ENCODE measurements around the gene TAS2R40.
"Not testable (repeated sequence)": the region's sequence is repeated elsewhere in the genome, so short reads cannot be mapped to it uniquely, and the experiment has no call there.

Gene TAS2R40

DNA sequence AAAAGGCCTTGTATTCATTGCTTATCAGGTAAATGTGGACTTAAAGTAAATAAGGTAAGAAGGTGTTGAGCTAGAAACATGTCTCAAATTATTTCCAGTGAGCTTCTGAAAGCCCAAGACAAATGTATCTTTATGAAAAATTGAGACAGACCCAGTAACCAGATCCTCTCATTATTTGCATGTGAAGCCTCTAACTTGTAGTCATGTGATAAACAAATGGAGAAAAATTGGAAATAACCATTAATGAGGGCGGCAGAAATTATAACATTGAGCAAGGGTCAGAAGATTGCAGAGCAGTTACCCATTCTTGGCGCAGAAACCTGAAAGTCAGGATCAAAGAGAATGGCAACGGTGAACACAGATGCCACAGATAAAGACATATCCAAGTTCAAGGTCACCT, at the start of gene TAS2R40:
Gene TAS2R40 (plus strand): TSS at position 301 of the 400 bp plus-strand sequence. CDS start 42 bp downstream, at position 343.
- in situ Hi-C loops (cut with HindIII; ENCODE audit: low sequenced_read_pairs) = no loop called here

- in situ Hi-C loops (cut with HindIII; ENCODE audit: low sequenced_read_pairs) = no loop called here
Measured at GRCh38 chr7:143172354-143172753, 49.5 kb upstream of the TAS2R40 start.

DNA sequence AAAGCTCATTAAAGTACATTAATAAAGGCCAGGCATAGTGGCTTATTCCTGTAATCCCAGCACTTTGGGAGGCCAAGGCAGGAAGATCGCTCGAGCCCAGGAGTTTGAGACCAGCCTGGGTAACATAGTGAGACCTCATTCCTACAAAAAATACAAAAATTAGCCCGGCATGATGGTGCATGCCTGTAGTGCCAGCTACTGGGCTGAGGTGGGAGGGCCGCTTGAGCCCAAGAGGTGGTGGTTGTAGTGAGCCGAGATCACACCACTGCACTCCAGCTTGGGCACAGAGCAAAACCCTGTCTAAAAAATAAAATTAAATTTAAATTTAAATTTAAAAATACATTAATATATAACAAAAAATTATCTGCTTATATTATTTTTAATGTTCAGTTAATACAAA, 45.7 kb upstream of the TAS2R40 start:
- in situ Hi-C loops (cut with HindIII; ENCODE audit: low sequenced_read_pairs) = no loop called here

DNA sequence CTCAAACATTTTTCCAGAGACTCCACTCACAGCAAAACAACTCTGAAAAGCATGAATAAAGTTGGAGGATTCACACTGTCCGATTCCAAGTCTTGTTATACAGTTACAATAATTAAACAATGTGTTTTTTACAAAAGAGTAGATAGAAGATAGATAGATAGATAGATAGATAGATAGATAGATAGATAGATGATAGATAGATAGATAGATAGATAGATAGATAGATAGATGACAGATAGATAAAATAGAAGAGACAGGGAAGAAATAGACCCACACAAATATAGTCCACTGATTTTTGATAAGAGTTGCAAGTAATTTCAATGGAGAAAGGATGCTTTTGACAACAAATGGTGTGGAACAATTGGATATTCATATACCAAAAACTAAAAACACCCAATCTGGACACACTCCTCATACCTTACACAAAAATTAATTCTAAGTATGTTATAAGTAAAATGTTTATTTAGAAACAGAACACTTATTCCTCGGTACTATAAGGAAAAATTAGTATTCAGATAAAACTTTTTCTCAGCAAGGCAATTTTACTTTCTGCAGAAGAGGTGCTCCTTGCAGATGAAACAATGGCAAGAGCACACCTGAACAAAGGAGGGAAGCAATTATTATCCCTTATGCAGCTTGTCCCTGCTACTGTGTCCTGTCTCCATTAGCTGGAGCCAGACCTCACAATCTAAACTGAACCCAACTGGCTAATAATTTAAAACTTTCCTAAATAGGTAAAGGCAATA, 44.3 kb upstream of the TAS2R40 start:
- in situ Hi-C loops (cut with HindIII; ENCODE audit: low sequenced_read_pairs) = no loop called here

DNA sequence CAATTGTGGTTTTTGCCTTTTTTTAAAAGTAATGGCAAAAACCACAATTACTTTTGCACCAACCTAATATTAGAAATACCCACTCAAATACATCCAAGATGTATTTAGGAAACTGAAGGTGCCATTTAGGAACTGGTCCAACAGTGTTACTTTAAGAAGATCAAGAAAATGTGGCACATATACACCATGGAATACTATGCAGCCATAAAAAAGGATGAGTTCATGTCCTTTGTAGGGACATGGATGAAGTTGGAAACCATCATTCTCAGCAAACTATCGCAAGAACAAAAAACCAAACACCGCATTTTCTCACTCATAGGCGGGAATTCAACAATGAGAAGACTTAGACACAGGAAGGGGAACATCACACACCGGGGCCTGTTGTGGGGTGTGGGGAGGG, 41.1 kb upstream of the TAS2R40 start:
- in situ Hi-C loops (cut with HindIII; ENCODE audit: low sequenced_read_pairs) = not testable (repeated sequence)

GRCh38 chr7:143181349-143181748, 40.5 kb upstream of the TAS2R40 start:
- in situ Hi-C loops (cut with HindIII; ENCODE audit: low sequenced_read_pairs) = no loop called here

DNA sequence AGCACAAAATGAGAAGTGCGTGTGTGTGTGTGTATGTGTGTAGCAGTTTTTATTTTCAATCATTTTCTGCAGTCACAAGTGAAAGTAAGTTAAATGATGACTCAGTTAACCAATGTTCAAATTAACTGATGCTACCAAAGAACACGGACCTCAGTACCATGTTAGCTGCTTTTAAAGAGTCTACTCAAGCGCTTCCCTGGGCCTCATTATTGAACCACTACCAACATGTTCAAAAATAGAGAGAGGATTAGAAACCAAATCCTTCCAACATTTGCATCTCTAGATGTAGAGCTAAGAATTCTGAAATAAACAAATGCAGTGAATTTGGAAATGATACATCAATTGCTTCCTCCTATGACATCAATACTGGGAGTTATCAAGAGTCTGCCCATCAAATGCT, 38.8 kb upstream of the TAS2R40 start, which contains the start of gene TAS2R39:
Gene TAS2R39 (plus strand): TSS at position 396 of the 400 bp plus-strand sequence. CDS start 0 bp downstream, at position 396.
- in situ Hi-C loops (cut with HindIII; ENCODE audit: low sequenced_read_pairs) = no loop called here

DNA sequence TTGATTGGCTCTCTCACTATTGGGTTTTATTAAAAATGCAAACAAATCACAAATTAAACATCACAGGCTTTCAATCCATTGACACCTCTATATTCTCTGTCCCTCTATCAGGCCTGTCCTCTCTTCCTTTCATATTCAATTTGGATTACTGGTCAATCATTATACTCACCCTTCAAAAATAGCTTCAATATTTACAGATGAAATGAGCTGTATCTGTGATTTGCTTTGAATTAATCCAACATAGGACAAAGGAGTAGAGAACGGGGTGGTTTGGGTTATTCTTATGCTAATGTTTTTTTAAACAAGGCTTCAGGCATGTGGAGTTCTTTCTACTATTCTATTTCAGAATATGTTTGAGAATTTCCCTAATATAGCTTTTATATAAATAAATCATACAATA, 36.3 kb upstream of the TAS2R40 start:
- in situ Hi-C loops (cut with HindIII; ENCODE audit: low sequenced_read_pairs) = no loop called here

DNA sequence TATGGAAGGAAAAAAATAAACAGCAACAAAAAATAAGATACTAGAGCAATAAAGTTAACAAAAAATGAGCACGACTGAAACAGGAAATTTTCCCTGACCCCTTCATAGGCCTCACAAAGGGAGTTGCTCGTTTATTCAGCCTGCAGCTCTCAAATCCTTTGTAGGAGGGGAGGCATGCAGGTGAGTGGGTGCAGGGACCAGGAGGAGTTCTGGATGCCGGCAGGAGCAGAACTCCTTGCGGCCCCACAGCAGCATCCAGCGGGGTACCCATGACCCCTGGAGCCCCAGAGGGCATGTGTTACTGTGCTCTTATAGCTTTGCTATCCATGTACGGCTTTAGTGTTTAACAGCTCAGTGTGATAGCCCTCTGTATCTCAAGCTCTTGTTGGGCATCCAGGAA, 32.8 kb upstream of the TAS2R40 start:
- in situ Hi-C loops (cut with HindIII; ENCODE audit: low sequenced_read_pairs) = no loop called here

DNA sequence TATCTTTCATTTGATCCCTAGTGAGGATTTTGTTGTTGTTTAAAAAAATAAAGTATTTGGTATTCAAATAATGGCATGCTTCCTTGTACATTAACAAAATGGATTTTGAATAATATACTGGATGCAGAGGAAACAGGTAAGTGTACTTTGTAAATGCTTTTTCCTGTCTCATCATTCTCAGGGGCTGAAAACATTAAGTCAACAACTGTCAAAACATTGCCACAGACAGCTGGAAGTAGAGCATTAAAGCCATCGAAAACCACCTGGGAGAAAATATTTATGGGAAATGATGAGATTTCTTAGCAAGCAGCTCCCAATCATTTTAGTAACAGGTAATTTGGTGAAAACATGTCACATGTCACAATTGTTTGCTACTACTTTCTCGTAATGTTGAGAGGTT, 28.0 kb upstream of the TAS2R40 start:
- in situ Hi-C loops (cut with HindIII; ENCODE audit: low sequenced_read_pairs) = no loop called here

- in situ Hi-C loops (cut with HindIII; ENCODE audit: low sequenced_read_pairs) = no loop called here
Measured at GRCh38 chr7:143199040-143199439, 22.8 kb upstream of the TAS2R40 start.

- in situ Hi-C loops (cut with HindIII; ENCODE audit: low sequenced_read_pairs) = no loop called here
Measured at GRCh38 chr7:143202161-143202560, 19.7 kb upstream of the TAS2R40 start.

DNA sequence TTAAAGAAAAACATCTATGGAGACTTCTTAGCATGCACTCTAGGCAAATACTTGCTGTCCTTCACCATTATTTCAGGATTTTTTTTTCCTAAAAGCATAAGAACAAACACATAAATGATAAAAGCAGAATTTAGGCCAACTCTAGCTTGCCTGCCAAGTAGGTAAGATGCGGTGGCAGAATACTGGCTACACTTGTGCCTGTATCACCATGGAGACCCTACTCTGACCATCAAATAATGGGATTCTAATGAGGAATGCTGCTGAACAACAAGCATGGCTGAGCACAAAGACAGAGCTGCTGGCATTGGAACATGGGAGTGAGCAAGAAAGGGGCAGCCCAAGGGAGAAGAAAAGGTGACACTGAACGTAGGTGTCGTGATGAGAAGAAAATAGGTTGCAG, 18.5 kb upstream of the TAS2R40 start:
- in situ Hi-C loops (cut with HindIII; ENCODE audit: low sequenced_read_pairs) = no loop called here

- in situ Hi-C loops (cut with HindIII; ENCODE audit: low sequenced_read_pairs) = no loop called here
Measured at GRCh38 chr7:143205560-143206293, 16.1 kb upstream of the TAS2R40 start.

DNA sequence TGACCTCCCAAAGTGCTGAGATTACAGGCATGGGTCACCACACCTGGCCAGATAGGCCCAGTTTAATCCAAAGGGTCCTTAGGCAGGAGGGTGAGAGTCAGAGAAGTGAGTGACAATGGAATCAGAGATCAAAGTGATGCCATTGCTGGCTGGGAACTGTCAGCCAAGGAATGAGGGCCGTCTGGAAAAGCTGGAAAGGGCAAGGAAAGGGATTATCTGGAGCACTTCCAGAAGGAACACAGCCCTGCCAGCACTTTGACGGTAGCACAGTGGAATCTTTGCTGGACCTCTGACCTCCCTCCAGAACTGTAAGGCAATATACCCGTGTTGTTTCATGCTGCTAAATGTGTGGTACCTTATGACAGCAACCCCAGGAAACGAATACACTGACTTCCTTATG, 11.3 kb upstream of the TAS2R40 start:
- in situ Hi-C loops (cut with HindIII; ENCODE audit: low sequenced_read_pairs) = no loop called here

GRCh38 chr7:143213478-143213877, 8.4 kb upstream of the TAS2R40 start:
- in situ Hi-C loops (cut with HindIII; ENCODE audit: low sequenced_read_pairs) = not testable (repeated sequence)

DNA sequence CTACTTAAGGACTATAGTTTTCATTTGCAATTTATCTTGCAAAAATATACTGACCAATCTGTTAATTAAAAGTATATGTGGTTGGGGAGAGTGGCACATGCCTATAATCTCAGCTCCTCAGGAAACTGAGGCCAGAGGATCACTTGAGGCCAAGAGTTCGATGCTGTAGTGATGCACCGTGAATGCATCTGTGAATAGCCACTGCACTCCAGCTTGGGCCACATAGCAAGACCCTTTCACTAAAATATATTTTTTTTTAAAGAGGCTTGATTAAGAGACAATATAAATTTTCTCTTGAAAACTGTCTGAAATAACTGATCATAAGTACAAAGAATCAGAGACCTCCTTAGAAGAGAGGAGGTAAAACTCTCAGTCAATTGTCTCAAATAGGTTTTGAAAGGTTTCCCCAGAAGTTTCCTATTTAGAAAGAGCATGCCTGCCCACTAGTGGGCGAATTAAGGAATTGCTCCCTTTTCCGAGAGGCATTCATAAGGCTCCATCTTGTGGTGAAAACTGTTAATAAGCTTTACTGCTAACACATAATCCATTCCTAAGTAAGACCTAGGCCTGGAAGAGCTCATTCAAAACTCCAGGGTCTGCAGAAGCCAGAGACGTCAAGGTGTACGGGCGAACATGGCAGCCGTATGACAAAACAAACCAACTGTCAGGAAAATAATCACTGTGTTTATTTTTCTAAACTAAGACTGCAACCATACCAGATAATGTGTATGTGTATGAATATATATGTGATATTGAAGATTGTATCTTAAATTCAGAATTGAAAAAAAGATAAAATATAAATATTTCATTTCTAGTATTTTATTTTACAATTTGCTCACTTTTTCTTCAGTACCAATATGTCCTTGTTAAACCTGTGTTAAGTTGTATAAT, 6.8 kb upstream of the TAS2R40 start:
- in situ Hi-C loops (cut with HindIII; ENCODE audit: low sequenced_read_pairs) = loop anchor here (5.0 kb wide), 1 partner anchor 213 kb away; no protein-coding TSS in a partner anchor

- in situ Hi-C loops (cut with HindIII; ENCODE audit: low sequenced_read_pairs) = loop anchor here (5.0 kb wide), 1 partner anchor 214 kb away; no protein-coding TSS in a partner anchor
Measured at GRCh38 chr7:143216151-143216550, 5.7 kb upstream of the TAS2R40 start.

DNA sequence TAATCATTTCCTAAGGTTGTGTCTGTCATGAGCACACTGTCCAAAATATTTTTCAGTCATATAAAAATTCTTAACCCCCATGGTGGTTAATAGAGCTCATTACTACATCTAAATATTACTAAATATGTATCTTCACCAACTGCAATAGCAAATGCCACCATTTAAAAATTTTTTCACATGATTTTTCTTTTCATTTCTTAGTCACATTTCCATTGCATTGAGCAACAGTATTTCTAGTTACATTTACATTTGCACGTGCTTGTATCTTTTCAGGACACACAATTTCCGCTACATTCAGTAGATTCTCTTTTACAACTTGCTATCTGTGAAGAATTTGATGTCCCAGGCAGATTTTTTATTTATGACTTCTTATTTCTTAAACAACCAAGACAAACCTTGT, 5.2 kb upstream of the TAS2R40 start:
- in situ Hi-C loops (cut with HindIII; ENCODE audit: low sequenced_read_pairs) = loop anchor here (5.0 kb wide), 1 partner anchor 214 kb away; no protein-coding TSS in a partner anchor

DNA sequence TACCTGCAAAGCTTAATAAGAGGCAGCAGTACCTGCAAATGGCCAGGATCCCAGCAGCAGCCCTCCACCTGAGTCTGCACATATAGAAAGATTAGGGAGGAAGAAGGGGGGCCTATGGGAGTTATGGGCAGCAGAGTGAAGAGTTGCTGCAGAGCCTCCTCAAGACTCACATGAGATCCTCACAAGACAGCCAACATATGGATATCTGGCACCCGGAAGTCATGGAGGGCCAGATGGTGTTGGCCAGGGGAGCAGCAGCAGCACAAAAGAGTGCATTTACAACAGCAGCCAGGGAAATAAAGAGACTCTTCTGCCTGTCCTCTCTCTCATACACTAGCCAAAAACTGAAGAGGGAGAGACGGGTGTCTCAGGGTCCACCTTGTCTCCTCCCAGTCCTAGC, 4.0 kb upstream of the TAS2R40 start:
- in situ Hi-C loops (cut with HindIII; ENCODE audit: low sequenced_read_pairs) = loop anchor here (5.0 kb wide), 1 partner anchor 216 kb away; no protein-coding TSS in a partner anchor

GRCh38 chr7:143221286-143221685, 551 bp upstream of the TAS2R40 start:
- in situ Hi-C loops (cut with HindIII; ENCODE audit: low sequenced_read_pairs) = no loop called here
